GM19372 (cell line): ENCODE results near the gene PUSL1.

ENCODE experiments used
- ATAC-seq: cut with Tn5 transposase; IDR thresholded peaks from one replicate; pipeline ENCODE4 v1.9.1; 2021; ENCODE audit warnings: mild to moderate bottlenecking, low read depth, moderate library complexity; ENCODE audit not compliant: unreplicated experiment

PUSL1 gene

GRCh38 chr1:1293263-1294249 lies 14.8 kb upstream of the PUSL1 start:
- ATAC-seq = no peak

GRCh38 chr1:1294250-1294890 lies 14.0 kb upstream of the PUSL1 start:
- no peak for ATAC-seq

- no peak for ATAC-seq
Measured at GRCh38 chr1:1295154-1295923, 13.1 kb upstream of the PUSL1 start.

DNA sequence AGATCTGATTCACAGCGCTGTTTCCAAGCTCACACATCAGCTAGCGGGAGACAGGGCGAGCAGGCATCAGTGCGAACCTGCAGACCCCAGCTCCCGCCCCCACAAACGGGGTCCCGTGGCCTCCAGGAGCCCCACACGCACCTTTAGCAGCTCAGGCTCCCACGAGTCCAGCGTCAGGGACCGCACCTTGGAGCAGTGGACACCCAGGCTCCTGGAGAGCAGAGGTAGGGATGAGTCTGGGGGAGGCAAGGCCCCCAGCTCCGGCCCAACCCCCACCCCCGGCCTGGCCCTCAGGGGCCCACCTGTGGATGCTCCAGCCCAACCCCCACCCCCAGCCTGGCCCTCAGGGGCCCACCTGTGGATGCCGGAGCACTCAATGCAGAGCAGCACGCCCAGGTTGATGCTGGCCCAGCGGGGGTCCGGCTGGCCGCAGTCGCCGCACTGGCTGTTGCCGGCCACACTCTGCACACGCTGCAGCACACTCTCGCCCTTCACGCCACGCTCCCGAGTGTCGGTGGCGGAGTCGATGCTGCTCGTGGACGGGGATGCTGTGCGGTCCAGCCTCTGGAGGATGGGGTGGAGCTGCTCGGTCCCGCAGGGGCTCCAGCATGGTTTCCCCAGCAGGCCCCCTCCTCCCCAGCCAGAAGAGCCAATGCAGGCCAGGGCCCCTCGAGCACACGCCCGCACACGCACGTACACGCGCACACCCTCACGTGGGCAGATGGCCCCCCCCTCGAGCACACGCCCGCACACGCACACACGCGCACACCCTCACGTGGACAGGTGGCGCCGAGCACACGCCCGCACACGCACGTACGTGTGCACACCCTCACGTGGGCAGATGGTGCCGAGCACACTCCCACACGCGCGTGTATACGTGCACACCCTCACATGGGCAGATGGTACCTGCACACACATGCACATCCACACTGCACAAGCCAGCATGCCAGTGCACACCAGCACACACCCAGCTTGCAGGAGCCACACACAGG lies 12.0 kb upstream of the PUSL1 start:
- no peak for ATAC-seq

GRCh38 chr1:1297802-1298424 lies 10.5 kb upstream of the PUSL1 start:
- no peak for ATAC-seq

- ATAC-seq = no peak
Measured at GRCh38 chr1:1298861-1299685, 9.3 kb upstream of the PUSL1 start.

DNA sequence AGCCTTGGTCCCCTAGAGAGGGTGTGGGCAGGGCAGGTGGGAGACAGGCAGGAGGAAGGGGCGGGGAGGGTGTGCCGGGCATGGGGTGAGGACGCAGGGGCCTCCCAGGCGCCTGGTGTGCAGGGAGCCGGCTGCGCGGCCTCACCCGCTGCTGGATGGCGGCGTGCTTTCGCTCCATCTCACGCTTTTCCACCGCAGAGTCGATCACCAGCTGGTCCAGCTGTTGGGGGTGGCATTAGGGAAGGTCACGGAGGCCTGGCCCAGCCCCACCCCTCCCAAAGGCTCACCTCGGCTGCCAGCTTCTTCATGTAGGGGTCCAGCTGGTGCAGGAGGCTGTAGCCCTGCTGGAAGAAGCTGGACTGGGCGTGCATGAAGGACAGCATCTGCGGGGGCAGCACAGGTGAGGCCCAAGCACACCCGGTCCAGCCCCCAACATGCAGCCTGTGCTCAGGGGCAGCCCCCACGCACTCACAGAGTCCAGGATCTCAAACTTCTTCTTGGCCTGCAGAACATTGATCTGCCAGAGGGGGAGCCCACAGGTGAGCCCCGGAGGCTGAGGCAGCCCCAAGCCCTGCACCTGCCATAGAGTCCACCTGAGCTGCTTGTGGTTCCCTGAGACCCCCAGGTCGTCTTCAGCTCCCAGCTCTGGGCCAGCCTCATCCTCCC lies 8.6 kb upstream of the PUSL1 start:
- ATAC-seq = no peak

- ATAC-seq = no peak
Measured at GRCh38 chr1:1300352-1300739, 8.1 kb upstream of the PUSL1 start.

DNA sequence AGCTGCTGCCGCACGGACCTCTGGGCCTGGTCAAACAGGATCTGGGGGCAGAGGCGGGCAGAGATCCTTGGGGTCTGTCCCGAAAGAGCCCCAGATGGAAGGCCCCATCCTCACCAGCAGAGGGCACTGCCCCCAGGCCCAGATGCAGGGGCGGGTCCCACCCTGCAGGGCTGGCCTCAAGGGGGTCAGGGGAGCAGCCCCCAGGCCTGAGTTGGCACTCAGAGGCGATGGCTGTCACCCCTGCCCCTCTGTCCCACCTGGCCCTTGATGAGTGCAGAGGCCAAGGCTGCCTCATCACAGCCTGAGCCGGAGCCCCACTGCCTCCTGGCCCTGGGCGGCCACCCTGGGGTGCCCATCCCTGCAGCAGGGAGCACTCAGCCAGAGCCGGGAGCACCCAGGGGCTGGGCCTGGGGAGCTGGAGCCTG lies 6.4 kb upstream of the PUSL1 start:
- ATAC-seq = no peak

GRCh38 chr1:1302951-1303509 lies 5.4 kb upstream of the PUSL1 start:
- ATAC-seq = no peak

GRCh38 chr1:1303736-1304135 lies 4.7 kb upstream of the PUSL1 start:
- no peak for ATAC-seq

DNA sequence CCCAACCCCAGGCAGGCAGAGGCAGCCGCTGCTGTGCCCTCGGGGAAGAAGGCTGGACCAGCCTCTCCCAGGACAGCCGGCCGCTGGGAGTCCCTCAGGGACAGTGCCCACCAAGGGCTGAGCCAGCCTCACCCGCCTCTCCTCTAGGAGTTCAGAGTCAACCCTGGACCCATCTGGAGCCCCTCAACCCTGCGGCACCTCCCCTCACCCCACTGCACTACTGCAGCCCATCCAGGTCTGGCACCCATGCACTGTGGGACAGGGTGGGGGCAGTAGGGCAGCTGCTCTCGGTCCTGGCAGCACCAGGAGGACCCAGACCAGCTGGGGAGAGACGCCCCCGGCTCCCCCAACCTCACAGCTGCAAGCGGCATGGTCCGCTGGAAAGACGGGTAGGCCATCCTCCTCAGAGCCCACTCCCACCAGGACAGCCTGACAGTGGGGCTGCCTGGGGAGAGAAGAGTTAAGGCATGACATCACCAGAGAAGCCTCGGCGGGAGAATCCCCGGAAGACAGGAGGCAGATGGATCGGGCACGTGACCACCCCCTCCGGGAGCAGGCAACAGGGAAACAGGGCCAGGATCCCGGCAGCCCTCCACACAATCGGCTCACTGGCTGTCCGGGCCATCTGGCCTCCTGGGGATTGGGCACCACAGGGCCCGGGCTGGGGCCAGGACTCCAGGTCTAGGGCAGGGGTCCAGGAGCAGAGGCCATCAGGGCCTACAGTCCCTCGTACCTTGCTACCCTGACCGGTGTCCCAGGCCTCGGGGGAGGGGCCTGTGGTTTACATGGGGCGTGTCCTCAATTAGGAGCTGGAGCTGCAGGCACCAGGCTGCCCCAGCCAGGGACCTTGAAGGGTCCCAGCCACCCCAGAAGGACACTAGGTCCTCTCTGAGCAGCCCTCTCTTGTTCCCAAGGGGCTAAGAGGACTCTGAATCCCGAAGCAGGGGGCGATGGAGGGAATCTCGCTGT lies 3.8 kb upstream of the PUSL1 start:
- no peak for ATAC-seq

DNA sequence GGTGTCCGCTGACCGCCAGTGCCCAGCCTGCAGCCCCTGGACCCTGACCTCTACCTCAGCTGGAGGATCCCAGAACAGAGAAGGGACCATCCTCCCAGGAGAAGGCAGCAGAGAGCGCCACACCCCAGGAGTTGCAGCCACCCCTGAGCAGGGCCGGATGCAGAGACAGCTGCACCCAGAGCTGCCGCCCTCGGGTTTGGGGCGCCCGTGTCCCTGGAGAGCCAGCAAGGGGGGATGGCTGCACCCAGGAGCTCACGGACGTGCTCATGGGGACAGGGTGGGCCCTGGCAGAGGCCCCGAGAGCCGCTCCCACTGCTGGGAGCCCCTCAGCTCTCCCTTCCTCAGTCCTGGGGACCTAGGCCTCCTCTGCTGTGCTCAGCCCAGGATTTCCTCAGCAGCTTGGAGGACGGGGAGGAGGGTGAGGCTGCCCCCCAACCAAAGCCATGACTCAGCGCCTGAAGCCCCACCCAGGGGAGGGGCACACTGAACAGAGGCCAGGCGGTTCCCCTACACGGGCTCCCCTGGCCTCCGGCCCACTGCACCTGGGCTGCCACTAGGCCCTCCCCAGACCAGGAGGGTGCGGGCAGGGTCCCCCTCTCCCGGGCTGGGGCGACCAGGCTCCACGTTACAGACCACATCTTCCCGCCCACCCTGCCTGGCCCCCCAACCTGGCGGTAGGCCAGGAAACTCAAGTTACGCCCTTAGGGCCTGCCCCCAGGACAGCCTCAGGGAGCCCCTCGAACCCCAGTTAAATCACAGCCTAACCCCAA lies 2.9 kb upstream of the PUSL1 start:
- no peak for ATAC-seq

DNA sequence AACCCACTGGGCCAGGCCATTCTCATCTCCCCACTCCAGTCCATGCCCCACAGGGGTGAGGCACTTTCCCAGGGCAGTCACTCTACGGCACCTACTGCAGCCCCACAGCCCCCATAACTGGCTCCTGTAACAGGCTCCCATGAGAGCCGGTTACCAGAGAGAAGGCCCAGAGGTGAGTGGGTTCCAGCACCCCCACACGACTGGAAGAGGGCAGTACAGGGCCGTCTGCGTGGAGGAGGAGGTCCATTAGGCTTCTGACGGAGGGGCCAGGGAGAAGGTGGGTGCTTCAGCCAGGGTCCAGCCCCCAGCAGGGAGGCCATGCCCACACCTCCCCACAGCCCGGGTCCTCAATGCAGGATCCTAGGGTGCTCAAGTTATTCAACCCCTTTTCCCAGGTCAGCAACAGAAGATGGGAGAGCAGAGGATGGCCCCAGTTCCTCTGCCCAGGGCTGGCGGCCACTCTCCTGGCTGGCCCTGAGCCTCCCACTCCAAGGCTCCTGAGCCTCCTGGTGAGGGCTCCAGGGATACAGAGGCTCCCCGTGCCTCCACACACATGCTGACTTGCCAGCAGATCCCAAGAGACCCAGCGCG lies 2.2 kb upstream of the PUSL1 start:
- ATAC-seq = no peak

DNA sequence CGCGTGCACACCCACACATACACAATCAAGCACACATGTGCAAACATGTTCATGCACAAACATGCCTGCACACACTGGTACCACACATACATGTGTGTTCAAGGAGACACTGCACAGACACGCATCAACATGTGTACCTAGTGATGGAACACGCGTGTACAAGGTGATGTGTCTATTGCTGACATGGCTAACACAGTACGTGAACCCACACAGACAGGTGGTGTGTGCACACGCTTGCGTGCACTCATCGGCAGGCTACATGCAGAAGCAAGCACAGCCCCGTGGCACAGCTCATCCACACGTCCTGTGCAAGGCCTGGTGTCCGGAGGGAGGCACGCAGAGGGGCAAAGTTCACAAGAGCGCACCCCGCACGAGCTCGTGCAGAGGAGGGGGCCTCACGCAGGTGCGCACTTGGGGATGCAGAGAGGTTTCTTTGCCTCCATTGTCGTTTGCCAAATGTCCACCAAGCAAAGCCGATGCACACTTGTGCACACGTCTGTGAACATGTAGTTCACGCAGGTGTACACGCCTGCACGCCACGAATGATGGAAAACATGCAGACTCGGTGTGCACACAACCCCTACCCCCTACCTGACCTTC lies 1.6 kb upstream of the PUSL1 start:
- ATAC-seq = no peak
